Upper lobe of left lung (tissue), 6 donors: ENCODE results near the gene SERP1. TPM values are rescaled to one million over a fixed set of nuclear protein-coding genes. Genes with fewer than 3 reads are reported as not detected.
A peak's percentile ranks its signal among the peaks of the same experiment; 100 is the strongest.

Source experiments
- ATAC-seq, 2 donors: fragments of 200-7000 bp; cut with Tn5 transposase; one replicate each; pipeline ENCODE4 v1.9.1; 2022; ENCODE audit warnings: mild to moderate bottlenecking in 2 of 2, moderate library complexity in 2 of 2; ENCODE audit not compliant: low FRiP score in 2 of 2
- DNase-seq, 2 donors: peaks; one replicate each; pipeline ENCODE4 v3.0.0-alpha.2; 2019 to 2020
- H3K27ac ChIP-seq, 4 donors: fragments of 200-600 bp; sonication (generic); one replicate each; pipeline ENCODE4 v1.5.1; 2016 to 2019
- H3K27me3 ChIP-seq, 4 donors: fragments of 200-600 bp; sonication (generic); one replicate each; pipeline ENCODE4 v1.5.1; 2017 to 2019
- H3K36me3 ChIP-seq, 4 donors: fragments of 200-600 bp; sonication (generic); one replicate each; pipeline ENCODE4 v1.5.1; 2016 to 2019
- H3K4me1 ChIP-seq, 4 donors: fragments of 200-600 bp; sonication (generic); one replicate each; pipeline ENCODE4 v1.5.1; 2018 to 2019
- H3K4me3 ChIP-seq, 4 donors: fragments of 200-600 bp; sonication (generic); one replicate each; pipeline ENCODE4 v1.5.1; 2017 to 2019; ENCODE audit warnings: mild to moderate bottlenecking in 2 of 4, moderate library complexity in 1 of 4
- H3K9me3 ChIP-seq, 4 donors: fragments of 200-600 bp; sonication (generic); one replicate each; pipeline ENCODE4 v1.5.1; 2018 to 2019
- CTCF ChIP-seq, 6 experiments: fragments of 450-650 bp in 4 of 6; fragments of 200-600 bp in 2 of 6; sonication (generic) in 2 of 6; IDR thresholded peaks; one replicate each; pipeline ENCODE4 v1.5.1; 2016 to 2019; ENCODE audit warnings: antibody characterized with exemption in 6 of 6
- EP300 ChIP-seq, 4 donors: sonication (generic); formaldehyde crosslinking; IDR thresholded peaks; one replicate each; pipeline ENCODE4 v1.5.1; 2017; ENCODE audit warnings: antibody characterized with exemption in 4 of 4, control low read depth in 2 of 4
- POLR2A ChIP-seq, 4 donors: fragments of 450-650 bp; IDR thresholded peaks; one replicate each; pipeline ENCODE4 v1.5.1; 2016 to 2017; ENCODE audit warnings: antibody characterized with exemption in 4 of 4, mild to moderate bottlenecking in 2 of 4
- POLR2AphosphoS5 ChIP-seq, 2 donors: sonication (generic); formaldehyde crosslinking; IDR thresholded peaks; one replicate each; pipeline ENCODE4 v1.5.1; 2017; ENCODE audit warnings: antibody characterized with exemption in 2 of 2
- WGBS, 2 donors: methylation state at CpG; one replicate each; pipeline ENCODE4 v1.1.5; 2017 to 2018; 5-methylcytosine and 5-hydroxymethylcytosine counted together
- total RNA-seq, 6 donors: library from RNA; depleted of rRNA in 4 of 6; stranded (reverse); fragments of >200 nt in 4 of 6; gene quantifications; one replicate each; pipeline versions ENCODE4 v1.1.0 to v1.2.1, GENCODE V29; 2016 to 2021
- donor health status: DM: no; HTN: no; CAD: no; lungs with moderate emphysema.
- donor health status: DM: no; HTN: yes; CAD: no; lungs with severe emphysema.

SERP1 gene
- total RNA-seq, 6 donors from 2014 or later, result 160 to 459 (median 303) TPM

GRCh38 chr3:150497956-150498355, 48.3 kb downstream of the SERP1 start:
- H3K9me3 ChIP-seq, result peaks cover 0 to 6% (median 5%) of the 10 kb centered on the region in 4 donors
- no peaks in the 10 kb centered on the region for H3K27me3 ChIP-seq
- TF ChIP-seq CTCF (IDR thresholded peaks at IDR 0.05), result no peak
- TF ChIP-seq EP300 (IDR thresholded peaks at IDR 0.05), result no peak
- no peak for TF ChIP-seq POLR2A (IDR thresholded peaks at IDR 0.05)
- no peak for TF ChIP-seq POLR2AphosphoS5 (IDR thresholded peaks at IDR 0.05)
- 73 to 77% methylated on average over 2 of the region's 2 CpGs for WGBS, 2 donors
- no peaks in the 10 kb centered on the region for H3K4me1 ChIP-seq
- DNase-seq (no peak), ATAC-seq (no peak)
- no peaks in the 10 kb centered on the region for H3K36me3 ChIP-seq
- H3K27ac ChIP-seq, result no peak overlapping the region
- no peak overlapping the region for H3K4me3 ChIP-seq

GRCh38 chr3:150495563-150496168, 50.6 kb downstream of the SERP1 start:
- TF ChIP-seq POLR2A (IDR thresholded peaks at IDR 0.05) (no peak), POLR2AphosphoS5 (IDR thresholded peaks at IDR 0.05) (no peak), CTCF (IDR thresholded peaks at IDR 0.05) (peak; percentile 69 to 88 (median 80))
- DNase-seq (no peak), ATAC-seq (peak in 1 of 2 donors; percentile 80)
- Histone ChIP-seq H3K9me3 (peaks cover 0 to under 1% (median 0%) of the 10 kb centered on the region in 4 donors), H3K27ac (no peak overlapping the region), H3K4me3 (no peak overlapping the region), H3K36me3 (no peaks in the 10 kb centered on the region), H3K27me3 (no peaks in the 10 kb centered on the region), H3K4me1 (no peaks in the 10 kb centered on the region)
- WGBS, 2 donors, result 2 to 7% methylated on average over 2 of the region's 2 CpGs

GRCh38 chr3:150495149-150495548, 51.1 kb downstream of the SERP1 start:
- H3K27ac ChIP-seq, result no peak overlapping the region
- DNase-seq (no peak), ATAC-seq (peak; percentile 59 to 66)
- no peak for TF ChIP-seq POLR2A (IDR thresholded peaks at IDR 0.05)
- no peak for TF ChIP-seq CTCF (IDR thresholded peaks at IDR 0.05)
- no peak for TF ChIP-seq EP300 (IDR thresholded peaks at IDR 0.05)
- TF ChIP-seq POLR2AphosphoS5 (IDR thresholded peaks at IDR 0.05), result no peak
- no peaks in the 10 kb centered on the region for H3K9me3 ChIP-seq
- H3K4me3 ChIP-seq, result no peak overlapping the region
- 72 to 84% methylated on average over 1 of the region's 1 CpG for WGBS, 2 donors
- H3K4me1 ChIP-seq, result no peaks in the 10 kb centered on the region
- H3K27me3 ChIP-seq, result no peaks in the 10 kb centered on the region
- H3K36me3 ChIP-seq, result no peaks in the 10 kb centered on the region

- H3K27me3 ChIP-seq, result no peaks in the 10 kb centered on the region
- ATAC-seq (no peak), DNase-seq (no peak)
- H3K27ac ChIP-seq, result no peak overlapping the region
- H3K4me1 ChIP-seq, result no peaks in the 10 kb centered on the region
- WGBS, 2 donors, result 92% methylated on average over 5 of the region's 5 CpGs
- no peaks in the 10 kb centered on the region for H3K9me3 ChIP-seq
- no peaks in the 10 kb centered on the region for H3K36me3 ChIP-seq
- no peak for TF ChIP-seq POLR2AphosphoS5 (IDR thresholded peaks at IDR 0.05)
- no peak for TF ChIP-seq POLR2A (IDR thresholded peaks at IDR 0.05)
- TF ChIP-seq EP300 (IDR thresholded peaks at IDR 0.05), result no peak
- TF ChIP-seq CTCF (IDR thresholded peaks at IDR 0.05), result no peak
- no peak overlapping the region for H3K4me3 ChIP-seq
These were observed 51.8 kb downstream of the SERP1 start for GRCh38 chr3:150494411-150494977.

Other genes starting within 250 kb of the SERP1 start
- 10 to 100 TPM; 18.3 to 31.4 (median 25.5) TPM for gene TSC22D2, start 138.2 kb downstream of the SERP1 start, total RNA-seq
- 100 to 1,000 TPM in 2 of 6 donors, 10 to 100 TPM in 4; 40.1 to 202 (median 78.0) TPM for gene EIF2A, start 291 bp upstream of the SERP1 start, total RNA-seq
- 100 to 1,000 TPM in 2 of 6 donors, 10 to 100 TPM in 3, 1 to 10 TPM in 1; 9.4 to 120 (median 90.2) TPM for gene SELENOT, start 56.8 kb upstream of the SERP1 start, total RNA-seq
- 1 to 10 TPM in 1 of 6 donors, not detected in 5; 2.1 TPM for gene ERICH6, start 157.4 kb upstream of the SERP1 start, total RNA-seq
- gene SIAH2, start 216.7 kb upstream of the SERP1 start, total RNA-seq, result 10 to 100 TPM; 17.6 to 45.0 (median 31.7) TPM